Measurements from ENCODE around the gene CAMKK2. TPM values are rescaled to one million over a fixed set of nuclear protein-coding genes. Genes with fewer than 3 reads are reported as not detected.

Gene CAMKK2
- total and polyA plus RNA-seq, 9 of the 15 experiments (the other 6 are each of a cell fraction or from before 2014, with no cell fraction given): 4.3 to 32.0 (median 18.2) TPM

DNA sequence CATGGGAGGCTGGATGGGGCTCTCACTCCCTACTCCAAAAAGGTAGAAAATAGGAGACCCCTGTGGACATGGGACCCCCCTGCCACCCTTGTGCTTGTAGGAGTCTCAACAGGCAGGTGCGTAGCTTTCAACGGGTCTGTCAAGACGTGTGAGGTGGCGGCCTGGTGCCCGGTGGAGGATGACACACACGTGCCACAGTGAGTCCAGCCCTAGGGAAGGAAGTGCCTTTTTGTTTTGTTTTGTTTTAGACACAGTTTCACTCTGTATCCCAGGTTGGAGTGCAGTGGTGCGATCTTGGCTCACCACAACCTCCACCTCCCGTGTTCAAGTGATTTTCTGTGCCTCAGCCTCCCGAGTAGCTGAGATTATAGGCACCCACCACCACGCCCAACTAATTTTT, 73.7 kb downstream of the CAMKK2 start:
- CTCF ChIA-PET (ENCODE audit: low intra/inter-chr PET ratio): no interaction called here
- POLR2A ChIA-PET: interaction anchor here (0.6 to 1.0 kb wide), 4 partner anchors 9 to 502 kb away, joined by 3 to 4 read pairs (median 3); no protein-coding TSS in a partner anchor
- Histone ChIP-seq H4K20me1 (replicated peaks; ENCODE audit: control insufficient read depth, insufficient read depth, low read length) (no peaks in the 10 kb centered on the region), H3K36me3 (ENCODE audit: control insufficient read depth, insufficient read depth, low read length) (peaks cover 9% of the 10 kb centered on the region; the same call in 1 of the 3 replicates), H2AFZ (ENCODE audit: low read depth, low read length) (no peak overlapping the region), H3K27me3 (ENCODE audit: control insufficient read depth in 2 of 2, insufficient read depth in 2 of 2, low read length in 2 of 2) (no peaks in the 10 kb centered on the region), H3K9ac (ENCODE audit: insufficient read depth in 1 of 2, low read depth in 2 of 2, low read length in 2 of 2) (no peak overlapping the region), H3K9me1 (ENCODE audit: control insufficient read depth, insufficient read depth, low read length) (peaks cover 8% of the 10 kb centered on the region), H3K4me1 (replicated peaks in 1 of 2; ENCODE audit: control insufficient read depth in 2 of 2, insufficient read depth in 2 of 2, low read length in 2 of 2) (peaks cover 4 to 6% of the 10 kb centered on the region in 2 experiments; a peak in 4 of 5 replicates), H3K4me3 (no peak overlapping the region), H3K27ac (ENCODE audit: extremely low read depth, low read depth, low read length) (no peak overlapping the region), H3K9me3 (replicated peaks; ENCODE audit: control insufficient read depth, insufficient read depth, low read depth, low read length) (no peaks in the 10 kb centered on the region), H3K4me2 (ENCODE audit: insufficient read depth, low read length) (no peak overlapping the region), H3K79me2 (ENCODE audit: control insufficient read depth, insufficient read depth, low read length) (no peaks in the 10 kb centered on the region)
- TF ChIP-seq SMAD2 (IDR thresholded peaks at IDR 0.05; ENCODE audit: low read depth, low read length) (no peak), XRCC4 (IDR thresholded peaks at IDR 0.05; ENCODE audit: extremely low read depth, insufficient read depth, insufficient read length) (no peak), MTF1 (CRISPR knock-in tag; IDR thresholded peaks at IDR 0.05; ENCODE audit: borderline replicate concordance) (no peak), SP2 (IDR thresholded peaks at IDR 0.05; ENCODE audit: extremely low read depth, low read depth, low read length, poor library complexity, severe bottlenecking) (no peak), MECOM (CRISPR knock-in tag; IDR thresholded peaks at IDR 0.05) (no peak), HIVEP1 (CRISPR knock-in tag; IDR thresholded peaks at IDR 0.05) (no peak), ESRRB (CRISPR knock-in tag; IDR thresholded peaks at IDR 0.05; ENCODE audit: borderline replicate concordance) (no peak), TFAM (CRISPR knock-in tag; conservative IDR thresholded peaks at IDR 0.05) (no peak)
- TF ChIP-seq, protein P1, sequence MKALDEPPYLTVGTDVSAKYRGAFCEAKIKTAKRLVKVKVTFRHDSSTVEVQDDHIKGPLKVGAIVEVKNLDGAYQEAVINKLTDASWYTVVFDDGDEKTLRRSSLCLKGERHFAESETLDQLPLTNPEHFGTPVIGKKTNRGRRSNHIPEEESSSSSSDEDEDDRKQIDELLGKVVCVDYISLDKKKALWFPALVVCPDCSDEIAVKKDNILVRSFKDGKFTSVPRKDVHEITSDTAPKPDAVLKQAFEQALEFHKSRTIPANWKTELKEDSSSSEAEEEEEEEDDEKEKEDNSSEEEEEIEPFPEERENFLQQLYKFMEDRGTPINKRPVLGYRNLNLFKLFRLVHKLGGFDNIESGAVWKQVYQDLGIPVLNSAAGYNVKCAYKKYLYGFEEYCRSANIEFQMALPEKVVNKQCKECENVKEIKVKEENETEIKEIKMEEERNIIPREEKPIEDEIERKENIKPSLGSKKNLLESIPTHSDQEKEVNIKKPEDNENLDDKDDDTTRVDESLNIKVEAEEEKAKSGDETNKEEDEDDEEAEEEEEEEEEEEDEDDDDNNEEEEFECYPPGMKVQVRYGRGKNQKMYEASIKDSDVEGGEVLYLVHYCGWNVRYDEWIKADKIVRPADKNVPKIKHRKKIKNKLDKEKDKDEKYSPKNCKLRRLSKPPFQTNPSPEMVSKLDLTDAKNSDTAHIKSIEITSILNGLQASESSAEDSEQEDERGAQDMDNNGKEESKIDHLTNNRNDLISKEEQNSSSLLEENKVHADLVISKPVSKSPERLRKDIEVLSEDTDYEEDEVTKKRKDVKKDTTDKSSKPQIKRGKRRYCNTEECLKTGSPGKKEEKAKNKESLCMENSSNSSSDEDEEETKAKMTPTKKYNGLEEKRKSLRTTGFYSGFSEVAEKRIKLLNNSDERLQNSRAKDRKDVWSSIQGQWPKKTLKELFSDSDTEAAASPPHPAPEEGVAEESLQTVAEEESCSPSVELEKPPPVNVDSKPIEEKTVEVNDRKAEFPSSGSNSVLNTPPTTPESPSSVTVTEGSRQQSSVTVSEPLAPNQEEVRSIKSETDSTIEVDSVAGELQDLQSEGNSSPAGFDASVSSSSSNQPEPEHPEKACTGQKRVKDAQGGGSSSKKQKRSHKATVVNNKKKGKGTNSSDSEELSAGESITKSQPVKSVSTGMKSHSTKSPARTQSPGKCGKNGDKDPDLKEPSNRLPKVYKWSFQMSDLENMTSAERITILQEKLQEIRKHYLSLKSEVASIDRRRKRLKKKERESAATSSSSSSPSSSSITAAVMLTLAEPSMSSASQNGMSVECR (CRISPR knock-in tag; IDR thresholded peaks at IDR 0.05): no peak
- TF ChIP-seq, protein P2, sequence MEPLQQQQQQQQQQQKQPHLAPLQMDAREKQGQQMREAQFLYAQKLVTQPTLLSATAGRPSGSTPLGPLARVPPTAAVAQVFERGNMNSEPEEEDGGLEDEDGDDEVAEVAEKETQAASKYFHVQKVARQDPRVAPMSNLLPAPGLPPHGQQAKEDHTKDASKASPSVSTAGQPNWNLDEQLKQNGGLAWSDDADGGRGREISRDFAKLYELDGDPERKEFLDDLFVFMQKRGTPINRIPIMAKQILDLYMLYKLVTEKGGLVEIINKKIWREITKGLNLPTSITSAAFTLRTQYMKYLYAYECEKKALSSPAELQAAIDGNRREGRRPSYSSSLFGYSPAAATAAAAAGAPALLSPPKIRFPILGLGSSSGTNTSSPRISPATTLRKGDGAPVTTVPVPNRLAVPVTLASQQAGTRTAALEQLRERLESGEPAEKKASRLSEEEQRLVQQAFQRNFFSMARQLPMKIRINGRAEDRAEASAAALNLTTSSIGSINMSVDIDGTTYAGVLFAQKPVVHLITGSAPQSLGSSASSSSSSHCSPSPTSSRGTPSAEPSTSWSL (CRISPR knock-in tag; IDR thresholded peaks at IDR 0.05; ENCODE audit: borderline replicate concordance): no peak
- TF ChIP-seq, protein P3, sequence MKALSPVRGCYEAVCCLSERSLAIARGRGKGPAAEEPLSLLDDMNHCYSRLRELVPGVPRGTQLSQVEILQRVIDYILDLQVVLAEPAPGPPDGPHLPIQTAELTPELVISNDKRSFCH (CRISPR knock-in tag; IDR thresholded peaks at IDR 0.05): no peak
- TF ChIP-seq, protein P3 (tag; IDR thresholded peaks at IDR 0.05): no peak
- ATAC-seq (no peak), DNase-seq (ENCODE audit: extremely low read depth in 1 of 4, low spot score in 3 of 4) (no peak), FAIRE-seq (no peak)
- in situ Hi-C loops (cut with MboI) (no loop called here), intact Hi-C loops (cut with micrococcal nuclease) (no loop called here)
- BruUV-seq (replicated peaks): no TSS peak
- WGBS (ENCODE audit: insufficient coverage, low coverage, missing lambda C conversion rate): 90% methylated on average over 10 of the region's 10 CpGs

Data from K562 (cell line).